Uterus (tissue), 4 donors: Measurements from ENCODE around the gene SFXN5. TPM values are rescaled to one million over a fixed set of nuclear protein-coding genes. Genes with fewer than 3 reads are reported as not detected.
A peak's percentile ranks its signal among the peaks of the same experiment; 100 is the strongest.

Source experiments
- DNase-seq, 2 donors: peaks; one replicate each; pipeline ENCODE4 v3.0.0-alpha.2; 2019 to 2020
- H3K27ac ChIP-seq, 2 donors: fragments of 200-600 bp; sonication (generic); 1 replicate in 1 of 2; 2 replicates in 1 of 2; pipeline ENCODE4 v1.5.1; 2016 to 2018
- H3K27me3 ChIP-seq, 2 donors: fragments of 200-600 bp; sonication (generic); one replicate each; pipeline ENCODE4 v1.5.1; 2018 to 2019; ENCODE audit warnings: control low read depth in 1 of 2
- H3K36me3 ChIP-seq, 2 donors: fragments of 200-600 bp; sonication (generic); one replicate each; pipeline ENCODE4 v1.5.1; 2019; ENCODE audit warnings: control low read depth in 1 of 2
- H3K4me1 ChIP-seq, 2 donors: fragments of 200-600 bp; sonication (generic); one replicate each; pipeline ENCODE4 v1.5.1; 2018 to 2019; ENCODE audit warnings: control low read depth in 1 of 2
- H3K4me3 ChIP-seq, 2 donors: fragments of 200-600 bp; sonication (generic); 1 replicate in 1 of 2; 2 replicates in 1 of 2; pipeline ENCODE4 v1.5.1; 2018 to 2019; ENCODE audit warnings: mild to moderate bottlenecking in 1 of 2
- H3K9me3 ChIP-seq, 2 donors: fragments of 200-600 bp; sonication (generic); one replicate each; pipeline ENCODE4 v1.5.1; 2019; ENCODE audit warnings: control low read depth in 1 of 2
- POLR2A ChIP-seq, 2 donors: fragments of 450-650 bp; IDR thresholded peaks; one replicate each; pipeline ENCODE4 v1.6.1; 2016; ENCODE audit warnings: antibody characterized with exemption in 2 of 2, mild to moderate bottlenecking in 1 of 2, moderate library complexity in 1 of 2
- intact Hi-C: fragments of 100-400 bp; cut with DNase I; formaldehyde crosslinking; loops from one replicate; pipeline ENCODE4 v1.15.1; 2023; ENCODE audit warnings: low total_unique reads
- total RNA-seq, 4 donors: library from RNA; depleted of rRNA in 3 of 4; stranded (reverse); fragments of >200 nt in 3 of 4; gene quantifications; one replicate each; pipeline versions ENCODE4 v1.1.0 to v1.2.4, GENCODE V29; 2014 to 2023
- TF ChIP-seq, protein P1 (sequence below), 4 experiments: fragments of 200-600 bp in 2 of 4; fragments of 450-650 bp in 2 of 4; sonication (generic) in 2 of 4; IDR thresholded peaks; one replicate each; pipeline ENCODE4 v1.5.1; 2016 to 2019; ENCODE audit warnings: antibody characterized with exemption in 4 of 4, mild to moderate bottlenecking in 2 of 4, moderate library complexity in 1 of 4
- donor health status: DM: yes; HTN: yes; CAD: no.

SFXN5 gene
- total RNA-seq, 4 donors from 2014 or later = 2.1 to 16.0 (median 10.6) TPM

DNA sequence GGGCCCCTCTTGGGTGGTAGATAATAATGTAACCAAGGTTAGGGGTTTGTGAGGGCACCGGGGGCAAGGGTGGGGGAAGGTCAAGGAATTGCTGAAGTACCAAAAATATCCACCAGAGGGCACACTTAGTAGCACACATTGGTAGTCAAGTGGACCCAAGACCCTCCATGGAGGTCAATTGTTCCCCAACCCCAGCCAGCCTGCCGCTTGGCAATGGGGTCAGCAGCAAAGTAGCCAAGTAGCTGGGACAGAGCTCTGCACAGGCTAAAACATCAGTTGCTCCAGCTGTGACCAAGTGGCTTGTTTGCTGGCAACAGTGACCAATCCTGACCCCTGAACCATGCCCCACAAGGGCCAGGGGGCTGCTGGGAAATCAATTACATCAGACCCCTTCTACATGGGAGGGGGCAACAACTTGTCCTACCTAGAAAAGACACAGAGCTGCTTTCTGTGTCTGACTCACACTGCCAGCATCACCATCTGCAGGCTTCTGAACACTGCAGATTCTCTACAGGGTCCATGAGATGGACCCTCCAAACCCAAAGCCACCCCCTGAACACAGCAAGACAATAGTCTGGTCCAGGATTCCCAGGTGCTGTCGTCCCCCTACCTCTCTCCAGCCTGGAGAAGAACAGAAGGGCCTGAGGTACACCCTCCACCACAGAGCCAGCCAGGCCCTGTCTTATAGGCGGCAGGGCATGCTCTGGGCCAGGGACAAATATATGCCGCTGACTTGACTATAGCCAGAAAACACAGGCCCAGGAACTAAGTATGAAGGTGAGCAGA, 78.2 kb downstream of the SFXN5 start:
- Histone ChIP-seq H3K9me3 (no peaks in the 10 kb centered on the region), H3K4me1 (no peaks in the 10 kb centered on the region), H3K36me3 (no peaks in the 10 kb centered on the region), H3K27ac (no peak overlapping the region), H3K4me3 (no peak overlapping the region), H3K27me3 (no peaks in the 10 kb centered on the region)
- intact Hi-C loops = loop anchor here (5.0 kb wide), 2 partner anchors 169 to 184 kb away; no protein-coding TSS in a partner anchor
- DNase-seq = peak in 1 of 2 donors; percentile 18
- TF ChIP-seq, protein P1, sequence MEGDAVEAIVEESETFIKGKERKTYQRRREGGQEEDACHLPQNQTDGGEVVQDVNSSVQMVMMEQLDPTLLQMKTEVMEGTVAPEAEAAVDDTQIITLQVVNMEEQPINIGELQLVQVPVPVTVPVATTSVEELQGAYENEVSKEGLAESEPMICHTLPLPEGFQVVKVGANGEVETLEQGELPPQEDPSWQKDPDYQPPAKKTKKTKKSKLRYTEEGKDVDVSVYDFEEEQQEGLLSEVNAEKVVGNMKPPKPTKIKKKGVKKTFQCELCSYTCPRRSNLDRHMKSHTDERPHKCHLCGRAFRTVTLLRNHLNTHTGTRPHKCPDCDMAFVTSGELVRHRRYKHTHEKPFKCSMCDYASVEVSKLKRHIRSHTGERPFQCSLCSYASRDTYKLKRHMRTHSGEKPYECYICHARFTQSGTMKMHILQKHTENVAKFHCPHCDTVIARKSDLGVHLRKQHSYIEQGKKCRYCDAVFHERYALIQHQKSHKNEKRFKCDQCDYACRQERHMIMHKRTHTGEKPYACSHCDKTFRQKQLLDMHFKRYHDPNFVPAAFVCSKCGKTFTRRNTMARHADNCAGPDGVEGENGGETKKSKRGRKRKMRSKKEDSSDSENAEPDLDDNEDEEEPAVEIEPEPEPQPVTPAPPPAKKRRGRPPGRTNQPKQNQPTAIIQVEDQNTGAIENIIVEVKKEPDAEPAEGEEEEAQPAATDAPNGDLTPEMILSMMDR (IDR thresholded peaks at IDR 0.05) = peak; percentile 59 to 75 (median 68)
- TF ChIP-seq POLR2A (IDR thresholded peaks at IDR 0.05) = no peak

DNA sequence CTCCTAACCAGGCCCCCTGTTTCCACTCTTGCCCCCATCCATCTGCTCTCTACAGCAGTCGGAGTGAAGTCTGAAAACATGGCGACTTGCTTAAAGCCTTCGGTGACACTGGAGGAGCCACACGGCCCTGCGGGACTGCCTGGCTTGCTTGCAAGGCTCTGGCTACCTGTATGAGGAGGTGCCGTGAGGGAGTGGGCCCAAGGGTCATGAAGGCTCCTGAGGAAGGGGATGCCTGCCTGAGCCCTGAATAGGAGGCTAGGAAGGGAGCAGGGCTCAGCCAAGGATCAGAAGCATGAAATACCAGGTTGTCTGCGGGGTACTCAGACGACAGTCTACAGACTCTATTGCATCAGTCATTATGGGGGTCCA, 78.8 kb downstream of the SFXN5 start:
- no peaks in the 10 kb centered on the region for H3K27me3 ChIP-seq
- no peaks in the 10 kb centered on the region for H3K4me1 ChIP-seq
- H3K4me3 ChIP-seq = no peak overlapping the region
- no peak overlapping the region for H3K27ac ChIP-seq
- DNase-seq = peak in 1 of 2 donors; percentile 12
- no peaks in the 10 kb centered on the region for H3K36me3 ChIP-seq
- intact Hi-C loops = loop anchor here (5.0 kb wide), 2 partner anchors 170 to 185 kb away; no protein-coding TSS in a partner anchor
- H3K9me3 ChIP-seq = no peaks in the 10 kb centered on the region
- no peak for TF ChIP-seq POLR2A (IDR thresholded peaks at IDR 0.05)
- TF ChIP-seq, protein P1 (IDR thresholded peaks at IDR 0.05) = no peak

DNA sequence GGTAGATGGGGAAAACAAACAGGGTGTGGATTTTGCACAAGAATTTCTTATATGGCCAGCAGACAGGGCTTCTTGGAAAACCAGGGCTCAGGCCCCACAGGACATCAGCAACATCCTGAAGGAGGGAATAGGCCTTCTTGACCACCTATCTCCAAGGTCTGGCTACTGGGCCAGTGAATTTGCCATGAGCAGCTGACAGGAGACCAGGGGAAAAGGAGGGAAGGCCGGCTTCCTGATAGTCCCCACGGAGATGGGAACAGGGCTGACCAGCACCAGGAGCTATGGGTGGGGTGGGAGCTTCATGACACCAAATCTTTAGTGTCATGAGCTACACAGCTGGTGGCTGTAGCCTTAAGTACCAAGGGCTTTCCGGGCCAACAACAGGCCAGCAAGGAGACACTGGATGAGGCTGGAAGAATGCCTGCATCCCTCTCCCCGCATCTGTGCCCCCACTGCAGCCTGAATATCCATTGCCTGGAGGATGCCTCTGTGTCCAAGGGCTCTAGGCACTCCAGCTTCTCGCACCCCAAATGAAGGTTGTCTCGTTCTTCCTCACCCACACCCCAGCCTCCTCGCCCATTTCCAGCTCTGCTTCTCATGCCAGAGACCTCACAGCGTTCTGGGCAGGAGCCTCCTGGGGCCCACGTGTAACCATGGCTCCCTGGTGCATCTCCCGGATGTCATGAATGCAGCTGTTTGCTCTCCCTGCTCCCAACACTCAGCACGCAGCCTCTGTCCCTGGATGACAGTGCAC, 79.4 kb downstream of the SFXN5 start:
- intact Hi-C loops = loop anchor here (5.0 kb wide), 2 partner anchors 170 to 185 kb away; no protein-coding TSS in a partner anchor
- H3K4me1 ChIP-seq = no peaks in the 10 kb centered on the region
- TF ChIP-seq, protein P1 (IDR thresholded peaks at IDR 0.05) = no peak
- no peak for TF ChIP-seq POLR2A (IDR thresholded peaks at IDR 0.05)
- H3K9me3 ChIP-seq = no peaks in the 10 kb centered on the region
- no peak overlapping the region for H3K27ac ChIP-seq
- DNase-seq = peak in 1 of 2 donors; percentile 8
- H3K36me3 ChIP-seq = no peaks in the 10 kb centered on the region
- no peak overlapping the region for H3K4me3 ChIP-seq
- no peaks in the 10 kb centered on the region for H3K27me3 ChIP-seq

DNA sequence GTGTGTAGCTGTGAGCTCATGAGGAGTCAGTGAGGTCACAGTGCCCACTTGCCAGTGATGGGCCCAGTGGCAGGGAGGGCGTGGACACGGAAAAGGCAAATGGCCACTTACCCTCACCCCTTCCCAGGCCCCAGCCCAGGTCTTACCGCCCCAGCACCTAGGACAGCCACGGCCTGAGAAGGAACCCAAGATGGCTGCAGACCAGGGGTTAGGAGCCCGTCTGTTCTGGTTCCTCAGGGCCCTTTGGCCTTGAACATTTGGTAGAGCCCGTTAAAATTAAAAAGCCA, 80.1 kb downstream of the SFXN5 start:
- Histone ChIP-seq H3K4me3 (no peak overlapping the region), H3K4me1 (no peaks in the 10 kb centered on the region), H3K9me3 (no peaks in the 10 kb centered on the region), H3K36me3 (no peaks in the 10 kb centered on the region), H3K27me3 (no peaks in the 10 kb centered on the region), H3K27ac (no peak overlapping the region)
- TF ChIP-seq POLR2A (IDR thresholded peaks at IDR 0.05) = no peak
- TF ChIP-seq, protein P1 (IDR thresholded peaks at IDR 0.05) = no peak
- peak; percentile 6 to 10 for DNase-seq
- intact Hi-C loops = loop anchor here (5.0 kb wide), 2 partner anchors 171 to 186 kb away; no protein-coding TSS in a partner anchor
